COLO668 (cell line): Measurements from ENCODE around the gene SLC5A1.
"Not testable (repeated sequence)": the region's sequence is repeated elsewhere in the genome, so short reads cannot be mapped to it uniquely, and the experiment has no call there.

Experiments used
- DNase-seq: peaks from one replicate; lab custom pipeline; 2025; ENCODE audit not compliant: unreplicated experiment; lab: John Stamatoyannopoulos, UW

Gene SLC5A1

GRCh38 chr22:32083814-32084213 is 40.8 kb downstream of the SLC5A1 start:
- DNase-seq: no peak

- no peak for DNase-seq
Observed at GRCh38 chr22:32088084-32088483, 45.0 kb downstream of the SLC5A1 start.

GRCh38 chr22:32097018-32097417 is 54.0 kb downstream of the SLC5A1 start:
- DNase-seq: no peak

- DNase-seq: no peak
Observed at GRCh38 chr22:32097881-32098499, 54.9 kb downstream of the SLC5A1 start.

- no peak for DNase-seq
Observed at GRCh38 chr22:32100711-32101110, 57.6 kb downstream of the SLC5A1 start.

- DNase-seq: no peak
Observed at GRCh38 chr22:32103658-32104315, 60.7 kb downstream of the SLC5A1 start.

GRCh38 chr22:32106930-32107329 is 63.9 kb downstream of the SLC5A1 start:
- DNase-seq: no peak

GRCh38 chr22:32112380-32112779 is 69.3 kb downstream of the SLC5A1 start:
- no peak for DNase-seq

GRCh38 chr22:32119568-32120235 is 76.6 kb downstream of the SLC5A1 start:
- no peak for DNase-seq

GRCh38 chr22:32120603-32121002 is 77.5 kb downstream of the SLC5A1 start:
- DNase-seq: no peak

GRCh38 chr22:32122899-32123298 is 79.8 kb downstream of the SLC5A1 start:
- DNase-seq: no peak

GRCh38 chr22:32123657-32124056 is 80.6 kb downstream of the SLC5A1 start:
- DNase-seq: no peak

GRCh38 chr22:32127904-32128303 is 84.8 kb downstream of the SLC5A1 start:
- no peak for DNase-seq

GRCh38 chr22:32130464-32130863 is 87.4 kb downstream of the SLC5A1 start:
- no peak for DNase-seq

GRCh38 chr22:32132126-32132525 is 89.1 kb downstream of the SLC5A1 start:
- DNase-seq: no peak

GRCh38 chr22:32132783-32133182 is 89.7 kb downstream of the SLC5A1 start:
- no peak for DNase-seq

GRCh38 chr22:32134796-32135195 is 91.7 kb downstream of the SLC5A1 start:
- DNase-seq: not testable (repeated sequence)

GRCh38 chr22:32135958-32136357 is 92.9 kb downstream of the SLC5A1 start:
- not testable (repeated sequence) for DNase-seq

- not testable (repeated sequence) for DNase-seq
Observed at GRCh38 chr22:32136881-32137280, 93.8 kb downstream of the SLC5A1 start.

- DNase-seq: peak; percentile 43
Observed at GRCh38 chr22:32137731-32138324, 94.8 kb downstream of the SLC5A1 start.

- not testable (repeated sequence) for DNase-seq
Observed at GRCh38 chr22:32138576-32138975, 95.5 kb downstream of the SLC5A1 start.

- DNase-seq: not testable (repeated sequence)
Observed at GRCh38 chr22:32140688-32141087, 97.6 kb downstream of the SLC5A1 start.
